Measurements from ENCODE around the gene MCF2L2.

- TF ChIP-seq CTCF (IDR thresholded peaks at IDR 0.05) (no peak), EP300 (IDR thresholded peaks at IDR 0.05) (no peak), POLR2A (IDR thresholded peaks at IDR 0.05) (no peak)
Measured at GRCh38 chr3:183300996-183301562, 127.3 kb downstream of the MCF2L2 start.
